Tibial nerve (tissue), 4 donors: ENCODE results near the gene ZNF366. TPM values are rescaled to one million over a fixed set of nuclear protein-coding genes. Genes with fewer than 3 reads are reported as not detected.

Experiments
- DNase-seq, 2 donors: peaks; one replicate each; pipeline ENCODE4 v3.0.0-alpha.2; 2019; ENCODE audit warnings: low spot score in 2 of 2
- H3K27ac ChIP-seq, 4 donors: fragments of 200-600 bp; sonication (generic) in 3 of 4; one replicate each; pipeline ENCODE4 v1.5.1; 2017 to 2019; ENCODE audit warnings: mild to moderate bottlenecking in 1 of 4
- H3K27me3 ChIP-seq, 2 donors: fragments of 200-600 bp; sonication (generic) in 1 of 2; one replicate each; pipeline versions ENCODE4 v1.5.1 to v1.6.0; 2017 to 2019
- H3K36me3 ChIP-seq, 3 donors: fragments of 200-600 bp; sonication (generic); one replicate each; pipeline ENCODE4 v1.5.1; 2018 to 2019
- H3K4me1 ChIP-seq, 4 donors: fragments of 200-600 bp; sonication (generic) in 3 of 4; one replicate each; pipeline ENCODE4 v1.5.1; 2017 to 2019
- H3K4me3 ChIP-seq, 4 donors: fragments of 200-600 bp; sonication (generic) in 3 of 4; one replicate each; pipeline ENCODE4 v1.5.1; 2017 to 2019; ENCODE audit warnings: mild to moderate bottlenecking in 1 of 4, moderate library complexity in 1 of 4
- H3K9me3 ChIP-seq, 4 donors: fragments of 200-600 bp; sonication (generic) in 3 of 4; one replicate each; pipeline ENCODE4 v1.5.1; 2017 to 2019
- EP300 ChIP-seq, 2 donors: sonication (generic); formaldehyde crosslinking; IDR thresholded peaks; one replicate each; pipeline ENCODE4 v1.6.1; 2017; ENCODE audit warnings: antibody characterized with exemption in 2 of 2, mild to moderate bottlenecking in 1 of 2
- POLR2A ChIP-seq, 2 donors: fragments of 450-650 bp; IDR thresholded peaks; one replicate each; pipeline ENCODE4 v1.6.1; 2017; ENCODE audit warnings: antibody characterized with exemption in 2 of 2, mild to moderate bottlenecking in 2 of 2, moderate library complexity in 2 of 2
- WGBS, 2 donors: methylation state at CpG; one replicate each; pipeline ENCODE4 v1.1.5; 2018; 5-methylcytosine and 5-hydroxymethylcytosine counted together
- total RNA-seq, 4 donors: library from RNA; depleted of rRNA; stranded (reverse); fragments of >200 nt; gene quantifications; one replicate each; pipeline ENCODE4 v1.1.0, GENCODE V29; 2016
- TF ChIP-seq, protein P1 (sequence below), 5 experiments: fragments of 200-600 bp in 3 of 5; fragments of 450-650 bp in 2 of 5; sonication (generic) in 3 of 5; IDR thresholded peaks; one replicate each; pipeline ENCODE4 v1.5.1; 2016 to 2019; ENCODE audit warnings: antibody characterized with exemption in 5 of 5, mild to moderate bottlenecking in 3 of 5, moderate library complexity in 2 of 5

Gene ZNF366
- total RNA-seq, 4 donors from 2014 or later, result 3.3 to 10.6 (median 5.2) TPM

DNA sequence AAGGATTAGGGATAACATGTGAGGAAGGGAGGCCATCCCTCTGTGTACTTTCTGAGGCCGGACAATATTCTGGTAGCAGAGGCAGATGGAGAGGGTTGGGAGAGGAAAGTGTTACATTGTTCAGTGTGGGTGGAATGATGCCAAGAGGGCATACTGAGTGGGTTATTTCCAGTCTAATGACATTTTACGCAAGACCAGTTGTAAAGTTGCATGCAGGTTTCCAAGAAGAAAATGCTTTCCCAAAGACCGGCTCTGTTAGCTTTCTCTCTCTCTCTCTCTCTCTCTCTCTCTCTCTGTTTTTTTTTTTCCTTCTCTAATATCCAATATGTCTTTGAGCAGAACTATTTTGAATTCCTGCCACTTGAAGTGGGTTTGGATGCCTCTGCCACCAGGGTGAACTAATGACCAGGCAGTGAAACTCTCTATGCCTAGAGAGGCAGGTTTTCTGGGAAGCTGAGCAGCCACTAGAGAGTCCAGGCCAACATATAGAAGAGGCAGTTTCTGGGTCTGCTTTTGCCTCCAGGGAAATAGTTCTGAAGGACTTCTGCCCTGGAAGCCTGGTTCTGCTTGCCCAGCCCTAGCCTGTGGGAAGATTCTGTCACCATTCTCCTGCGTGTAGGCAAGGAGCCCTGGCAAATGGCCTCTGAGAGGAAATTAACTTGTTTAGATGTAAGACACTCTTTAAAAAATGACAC lies 24.4 kb upstream of the ZNF366 start:
- no peaks in the 10 kb centered on the region for H3K4me1 ChIP-seq
- no peak overlapping the region for H3K27ac ChIP-seq
- WGBS, 2 donors, result 50 to 59% methylated on average over 4 of the region's 4 CpGs
- DNase-seq, result no peak
- H3K27me3 ChIP-seq, result no peaks in the 10 kb centered on the region
- no peaks in the 10 kb centered on the region for H3K36me3 ChIP-seq
- H3K4me3 ChIP-seq, result no peak overlapping the region
- no peak for TF ChIP-seq EP300 (IDR thresholded peaks at IDR 0.05)
- no peak for TF ChIP-seq POLR2A (IDR thresholded peaks at IDR 0.05)
- TF ChIP-seq, protein P1, sequence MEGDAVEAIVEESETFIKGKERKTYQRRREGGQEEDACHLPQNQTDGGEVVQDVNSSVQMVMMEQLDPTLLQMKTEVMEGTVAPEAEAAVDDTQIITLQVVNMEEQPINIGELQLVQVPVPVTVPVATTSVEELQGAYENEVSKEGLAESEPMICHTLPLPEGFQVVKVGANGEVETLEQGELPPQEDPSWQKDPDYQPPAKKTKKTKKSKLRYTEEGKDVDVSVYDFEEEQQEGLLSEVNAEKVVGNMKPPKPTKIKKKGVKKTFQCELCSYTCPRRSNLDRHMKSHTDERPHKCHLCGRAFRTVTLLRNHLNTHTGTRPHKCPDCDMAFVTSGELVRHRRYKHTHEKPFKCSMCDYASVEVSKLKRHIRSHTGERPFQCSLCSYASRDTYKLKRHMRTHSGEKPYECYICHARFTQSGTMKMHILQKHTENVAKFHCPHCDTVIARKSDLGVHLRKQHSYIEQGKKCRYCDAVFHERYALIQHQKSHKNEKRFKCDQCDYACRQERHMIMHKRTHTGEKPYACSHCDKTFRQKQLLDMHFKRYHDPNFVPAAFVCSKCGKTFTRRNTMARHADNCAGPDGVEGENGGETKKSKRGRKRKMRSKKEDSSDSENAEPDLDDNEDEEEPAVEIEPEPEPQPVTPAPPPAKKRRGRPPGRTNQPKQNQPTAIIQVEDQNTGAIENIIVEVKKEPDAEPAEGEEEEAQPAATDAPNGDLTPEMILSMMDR (IDR thresholded peaks at IDR 0.05), result no peak
- H3K9me3 ChIP-seq, result peaks cover 0 to 13% (median 0%) of the 10 kb centered on the region in 4 donors

GRCh38 chr5:72530196-72530595 lies 23.0 kb upstream of the ZNF366 start:
- DNase-seq, result no peak
- 85% methylated on average over 7 of the region's 7 CpGs for WGBS, 2 donors
- no peak overlapping the region for H3K4me3 ChIP-seq
- H3K27me3 ChIP-seq, result no peaks in the 10 kb centered on the region
- H3K4me1 ChIP-seq, result no peaks in the 10 kb centered on the region
- no peak overlapping the region for H3K27ac ChIP-seq
- peaks cover 0 to 13% (median 0%) of the 10 kb centered on the region in 4 donors for H3K9me3 ChIP-seq
- no peaks in the 10 kb centered on the region for H3K36me3 ChIP-seq
- no peak for TF ChIP-seq POLR2A (IDR thresholded peaks at IDR 0.05)

GRCh38 chr5:72529383-72529782 lies 22.2 kb upstream of the ZNF366 start:
- Histone ChIP-seq H3K27ac (no peak overlapping the region), H3K4me3 (no peak overlapping the region), H3K4me1 (no peaks in the 10 kb centered on the region), H3K36me3 (no peaks in the 10 kb centered on the region), H3K9me3 (peaks cover 0 to 13% (median 0%) of the 10 kb centered on the region in 4 donors), H3K27me3 (no peaks in the 10 kb centered on the region)
- DNase-seq, result no peak
- 94 to 97% methylated on average over 2 of the region's 2 CpGs for WGBS, 2 donors
- TF ChIP-seq POLR2A (IDR thresholded peaks at IDR 0.05), result no peak
- TF ChIP-seq EP300 (IDR thresholded peaks at IDR 0.05), result no peak
- TF ChIP-seq, protein P1 (IDR thresholded peaks at IDR 0.05), result no peak

- no peak overlapping the region for H3K4me3 ChIP-seq
- H3K27me3 ChIP-seq, result no peaks in the 10 kb centered on the region
- no peaks in the 10 kb centered on the region for H3K4me1 ChIP-seq
- TF ChIP-seq, protein P1 (IDR thresholded peaks at IDR 0.05), result no peak
- peak in 1 of 2 donors; percentile 60 for TF ChIP-seq EP300 (IDR thresholded peaks at IDR 0.05)
- no peak for TF ChIP-seq POLR2A (IDR thresholded peaks at IDR 0.05)
- H3K27ac ChIP-seq, result no peak overlapping the region
- peak in 1 of 2 donors; percentile 26 for DNase-seq
- peaks cover 0 to 7% (median 0%) of the 10 kb centered on the region in 4 donors for H3K9me3 ChIP-seq
- H3K36me3 ChIP-seq, result no peaks in the 10 kb centered on the region
Measured at GRCh38 chr5:72525816-72526215, 18.6 kb upstream of the ZNF366 start.

GRCh38 chr5:72523960-72524582 lies 16.9 kb upstream of the ZNF366 start:
- H3K4me3 ChIP-seq, result no peak overlapping the region
- H3K27ac ChIP-seq, result no peak overlapping the region
- peaks cover 0 to 7% (median 0%) of the 10 kb centered on the region in 4 donors for H3K9me3 ChIP-seq
- TF ChIP-seq, protein P1 (IDR thresholded peaks at IDR 0.05), result peak; percentile 12 to 76 (median 29)
- no peak for TF ChIP-seq POLR2A (IDR thresholded peaks at IDR 0.05)
- peak in 1 of 2 donors; percentile 24 for TF ChIP-seq EP300 (IDR thresholded peaks at IDR 0.05)
- H3K27me3 ChIP-seq, result no peaks in the 10 kb centered on the region
- 54 to 65% methylated on average over 3 of the region's 3 CpGs for WGBS, 2 donors
- H3K36me3 ChIP-seq, result no peaks in the 10 kb centered on the region
- DNase-seq, result peak in 1 of 2 donors; percentile 42
- no peaks in the 10 kb centered on the region for H3K4me1 ChIP-seq
